SJSA1 (cell line): ENCODE data around the gene TNS1. TPM values are rescaled to one million over a fixed set of nuclear protein-coding genes. Genes with fewer than 3 reads are reported as not detected.

ENCODE experiments used
- DNase-seq, 2 experiments: peaks; one replicate each; pipeline ENCODE4 v3.0.0-alpha.2; 2015 to 2020; ENCODE audit warnings: low spot score in 2 of 2, low read depth in 1 of 2
- H3K27ac ChIP-seq: fragments of 250-450 bp; sonication (Bioruptor Pico); 2 replicates; pipeline ENCODE4 v1.5.1; 2020; ENCODE audit warnings: mild to moderate bottlenecking, moderate library complexity
- H3K27me3 ChIP-seq: fragments of 250-450 bp; sonication (Bioruptor Pico); replicated peaks from 2 replicates; pipeline ENCODE4 v1.5.1; 2020; ENCODE audit warnings: mild to moderate bottlenecking, moderate library complexity
- H3K36me3 ChIP-seq: fragments of 250-450 bp; sonication (Bioruptor Pico); 2 replicates; pipeline ENCODE4 v1.5.1; 2020; ENCODE audit warnings: mild to moderate bottlenecking
- H3K4me1 ChIP-seq: fragments of 250-450 bp; sonication (Bioruptor Pico); replicated peaks from 2 replicates; pipeline ENCODE4 v1.6.1; 2021; ENCODE audit warnings: mild to moderate bottlenecking
- H3K4me3 ChIP-seq: fragments of 250-450 bp; sonication (Bioruptor Pico); 2 replicates; pipeline ENCODE4 v1.5.1; 2020; ENCODE audit warnings: mild to moderate bottlenecking
- H3K9me3 ChIP-seq: fragments of 250-450 bp; sonication (Bioruptor Pico); replicated peaks from 2 replicates; pipeline ENCODE4 v1.5.1; 2020; ENCODE audit warnings: mild to moderate bottlenecking
- total RNA-seq: library from RNA; depleted of rRNA; stranded (reverse); fragments of >200 nt; shearing (Covaris generic); gene quantifications from 2 replicates; pipeline ENCODE4 v1.2.3, GENCODE V29; 2014

TNS1 gene
- total RNA-seq, 1 experiment from 2014 or later: 9.8 TPM

DNA sequence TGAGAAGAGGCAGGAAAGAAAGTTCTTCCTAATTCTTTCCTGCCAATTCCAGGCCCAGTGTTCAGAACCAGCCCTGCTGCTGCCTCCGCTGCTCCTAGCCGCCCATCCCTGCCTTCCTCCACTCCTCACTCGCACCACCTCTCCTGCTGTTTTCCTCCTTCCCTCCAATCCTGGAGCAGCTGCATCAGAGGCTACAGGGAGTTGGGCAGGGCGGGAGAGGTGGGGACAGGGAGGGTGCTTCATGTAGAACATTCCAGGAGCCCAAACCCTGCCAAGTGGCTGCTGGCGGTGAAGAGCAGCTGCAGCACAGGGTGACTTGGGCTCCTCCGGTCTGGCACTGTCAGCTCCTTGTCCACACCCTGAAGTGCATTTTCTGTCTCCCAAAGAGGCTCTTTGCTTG lies 176.3 kb downstream of the TNS1 start:
- no peaks in the 10 kb centered on the region for H3K27me3 ChIP-seq
- DNase-seq: no peak
- peaks cover 3% of the 10 kb centered on the region; the same call in 1 of the 2 replicates for H3K36me3 ChIP-seq
- no peaks in the 10 kb centered on the region for H3K9me3 ChIP-seq
- no peak overlapping the region for H3K4me3 ChIP-seq
- H3K27ac ChIP-seq: no peak overlapping the region
- H3K4me1 ChIP-seq: no peaks in the 10 kb centered on the region

DNA sequence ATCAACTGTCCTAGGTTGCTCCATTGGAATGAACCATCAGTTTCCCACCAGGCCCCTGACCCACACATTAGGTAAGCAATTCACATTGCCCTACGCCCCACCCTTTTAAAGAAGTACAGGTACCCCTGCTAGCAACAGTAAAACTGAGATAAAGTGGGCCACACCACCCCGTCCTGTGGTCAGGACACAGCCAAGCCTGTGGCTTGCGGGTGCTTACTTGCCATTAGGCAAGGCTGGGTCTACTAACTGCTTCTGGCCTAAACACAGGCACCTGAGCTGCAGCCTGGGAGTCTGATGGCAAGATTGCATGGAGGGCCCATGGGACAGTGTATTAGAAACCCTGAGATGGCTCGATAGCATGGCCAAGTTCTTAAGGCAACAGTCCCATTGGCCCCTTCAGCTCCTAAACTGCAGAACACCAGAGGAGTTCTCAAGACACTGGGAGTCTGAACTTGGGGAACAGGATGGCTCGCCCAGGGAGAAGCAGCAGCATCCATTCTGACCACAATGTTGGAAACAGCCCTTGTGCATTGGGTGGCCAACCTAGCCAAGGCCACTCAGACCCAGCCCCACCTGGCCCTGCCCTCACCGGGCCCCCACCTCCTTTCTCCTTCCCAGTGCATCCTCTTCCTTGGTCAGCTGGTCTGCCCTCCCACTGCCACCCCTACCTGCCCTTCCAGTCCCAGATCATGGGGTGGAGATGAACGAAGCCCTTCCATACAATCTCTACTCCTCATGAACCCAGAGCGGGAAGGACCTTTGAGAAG lies 177.1 kb downstream of the TNS1 start:
- Histone ChIP-seq H3K27ac (no peak overlapping the region), H3K9me3 (no peaks in the 10 kb centered on the region), H3K4me3 (no peak overlapping the region), H3K27me3 (no peaks in the 10 kb centered on the region), H3K36me3 (no peaks in the 10 kb centered on the region; the same call in 1 of the 2 replicates), H3K4me1 (no peaks in the 10 kb centered on the region)
- no peak for DNase-seq

DNA sequence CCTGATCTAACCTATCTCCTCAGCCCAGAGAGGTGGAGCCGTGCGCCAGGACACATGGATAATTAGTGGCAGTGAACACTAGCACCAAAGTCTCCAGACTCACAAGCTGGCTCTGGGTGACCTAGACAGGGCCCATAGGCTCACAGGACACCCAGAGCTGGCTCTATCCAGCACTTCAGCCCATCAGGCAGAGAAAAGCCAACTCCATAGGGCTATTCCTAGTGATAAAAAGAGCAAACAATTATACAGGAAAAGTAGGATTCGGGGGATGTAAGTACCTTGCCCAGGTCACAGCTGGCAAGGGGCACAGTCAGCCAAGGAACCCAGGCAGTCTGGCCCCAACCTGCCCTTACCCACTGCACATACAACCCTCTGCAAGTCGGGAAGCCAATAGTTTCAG lies 178.6 kb downstream of the TNS1 start:
- Histone ChIP-seq H3K36me3 (no peaks in the 10 kb centered on the region), H3K4me1 (no peaks in the 10 kb centered on the region), H3K4me3 (no peak overlapping the region), H3K27ac (no peak overlapping the region), H3K9me3 (no peaks in the 10 kb centered on the region; the same call in 1 of the 2 replicates), H3K27me3 (no peaks in the 10 kb centered on the region)
- DNase-seq: no peak

DNA sequence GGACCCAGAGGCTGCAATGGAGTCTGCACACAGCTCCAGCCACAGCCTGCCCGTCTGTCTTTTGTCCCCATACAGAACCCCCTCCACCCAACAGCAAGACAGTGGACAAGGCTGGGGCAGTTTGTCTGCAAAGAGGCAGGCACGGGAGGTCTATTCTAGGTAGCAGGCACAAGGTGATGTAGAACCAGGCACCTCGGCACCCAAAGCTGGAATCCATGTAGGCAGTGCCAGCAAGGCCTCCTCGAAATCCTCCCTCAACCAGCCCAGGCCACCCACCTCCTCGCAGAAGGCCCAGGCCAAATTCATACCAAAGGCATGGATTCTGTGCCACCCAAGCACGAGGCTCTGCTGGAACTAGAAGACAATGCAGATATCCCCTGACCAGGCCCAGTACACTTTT lies 179.2 kb downstream of the TNS1 start:
- Histone ChIP-seq H3K4me1 (no peaks in the 10 kb centered on the region), H3K9me3 (no peaks in the 10 kb centered on the region; the same call in 1 of the 2 replicates), H3K36me3 (peaks cover 3% of the 10 kb centered on the region; the same call in 1 of the 2 replicates), H3K27ac (no peak overlapping the region), H3K27me3 (no peaks in the 10 kb centered on the region), H3K4me3 (no peak overlapping the region)
- DNase-seq: no peak

DNA sequence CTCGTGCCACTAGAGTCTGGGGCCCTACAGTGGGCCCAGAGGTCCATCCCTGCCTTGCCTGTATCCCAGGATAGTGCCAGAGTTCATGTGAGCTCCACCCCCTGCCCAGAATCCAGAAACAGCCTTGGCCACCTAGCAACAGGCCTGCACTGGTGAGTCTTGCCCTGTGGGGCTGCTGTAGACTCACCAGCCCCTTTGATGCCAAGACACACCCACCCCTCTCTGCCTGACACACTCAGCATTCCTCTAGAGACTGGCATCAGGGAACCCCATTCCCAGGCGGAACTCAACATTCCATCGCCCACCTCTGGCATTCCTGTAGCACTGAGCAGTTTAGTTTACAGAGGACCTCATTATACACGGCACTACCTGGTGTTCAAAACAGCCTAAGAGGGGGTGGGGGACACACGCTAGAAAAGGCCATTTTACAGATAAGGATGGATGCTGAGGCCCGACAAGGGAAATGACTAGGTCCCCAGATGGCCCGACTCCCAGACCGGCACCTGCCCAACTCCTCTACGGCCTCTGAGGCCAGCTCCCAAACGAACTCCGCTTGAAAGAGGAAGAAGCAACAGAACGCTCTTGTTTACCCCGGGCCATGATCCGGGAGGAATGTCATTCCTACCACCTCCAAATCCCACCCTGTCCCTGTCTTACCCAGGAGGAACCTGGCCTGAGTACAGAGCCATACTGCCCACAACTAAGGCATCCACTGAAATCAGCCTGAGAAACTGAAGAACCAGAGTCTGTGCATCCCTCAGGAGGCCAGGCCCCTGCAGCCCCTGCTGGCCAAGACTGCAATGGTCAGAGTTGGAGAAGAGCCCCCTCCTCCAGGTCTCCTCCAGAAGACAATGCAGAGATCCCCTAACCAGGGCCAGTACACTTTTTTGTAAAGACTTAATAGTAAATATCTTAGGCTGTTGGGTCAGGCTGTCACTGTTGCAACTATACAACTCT lies 180.2 kb downstream of the TNS1 start:
- Histone ChIP-seq H3K9me3 (no peaks in the 10 kb centered on the region; the same call in 1 of the 2 replicates), H3K36me3 (peaks cover 11% of the 10 kb centered on the region), H3K27ac (no peak overlapping the region), H3K27me3 (no peaks in the 10 kb centered on the region), H3K4me1 (no peaks in the 10 kb centered on the region), H3K4me3 (no peak overlapping the region)
- DNase-seq: no peak

DNA sequence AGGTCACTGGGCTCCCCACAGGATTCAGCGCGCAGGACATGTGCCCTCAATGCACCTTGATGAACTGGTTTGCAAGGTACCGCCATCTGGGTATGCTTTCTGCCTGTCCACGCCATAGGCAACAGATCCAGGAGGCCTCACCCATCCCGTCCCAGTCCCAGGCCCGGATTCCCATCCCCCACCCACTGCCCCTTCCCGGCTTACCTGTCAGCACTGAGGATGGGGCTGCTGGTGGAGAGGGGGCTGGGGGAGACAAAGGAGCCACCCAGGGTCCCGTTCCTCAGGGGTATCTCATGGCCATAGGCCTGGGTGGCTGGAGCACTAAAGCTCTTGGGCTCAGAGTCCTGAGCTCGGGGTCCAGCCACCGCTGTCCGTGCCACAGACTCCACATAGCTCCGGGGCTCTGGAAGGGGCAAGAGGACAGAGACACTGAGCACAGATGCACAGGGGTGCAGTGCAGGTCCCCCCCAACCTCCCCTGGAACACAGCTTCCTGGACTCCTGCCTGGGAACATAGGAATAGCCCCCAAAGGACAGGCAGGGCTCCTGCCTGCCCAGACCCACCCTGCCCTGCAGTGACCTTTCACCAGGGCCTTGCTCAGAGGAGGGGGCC lies 181.2 kb downstream of the TNS1 start:
- no peak overlapping the region for H3K4me3 ChIP-seq
- H3K27me3 ChIP-seq: no peaks in the 10 kb centered on the region
- no peaks in the 10 kb centered on the region; the same call in 1 of the 2 replicates for H3K9me3 ChIP-seq
- peaks cover 14% of the 10 kb centered on the region for H3K36me3 ChIP-seq
- no peak for DNase-seq
- no peaks in the 10 kb centered on the region for H3K4me1 ChIP-seq
- no peak overlapping the region for H3K27ac ChIP-seq

DNA sequence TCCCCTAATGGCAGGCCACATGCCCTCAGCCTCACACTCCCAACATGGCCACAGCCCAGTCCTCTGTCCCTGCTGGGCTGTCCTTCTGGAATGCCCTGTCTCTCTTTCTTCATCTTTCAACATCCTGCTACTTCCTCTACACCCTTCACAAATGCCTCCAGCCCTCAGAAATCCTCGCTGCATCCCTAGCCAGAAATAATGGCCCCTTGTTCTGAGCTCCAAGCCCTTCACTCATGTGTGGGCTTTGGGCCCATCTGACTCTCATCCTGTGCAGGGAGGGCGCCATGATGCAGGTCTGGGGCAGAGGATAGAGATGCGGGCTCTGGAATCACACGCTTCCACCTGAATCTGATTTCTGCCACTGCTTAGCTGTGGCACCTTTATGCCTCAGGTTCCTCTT lies 181.9 kb downstream of the TNS1 start:
- Histone ChIP-seq H3K9me3 (no peaks in the 10 kb centered on the region; the same call in 1 of the 2 replicates), H3K4me1 (no peaks in the 10 kb centered on the region), H3K36me3 (peaks cover 19% of the 10 kb centered on the region), H3K27me3 (no peaks in the 10 kb centered on the region), H3K27ac (no peak overlapping the region), H3K4me3 (no peak overlapping the region)
- no peak for DNase-seq

DNA sequence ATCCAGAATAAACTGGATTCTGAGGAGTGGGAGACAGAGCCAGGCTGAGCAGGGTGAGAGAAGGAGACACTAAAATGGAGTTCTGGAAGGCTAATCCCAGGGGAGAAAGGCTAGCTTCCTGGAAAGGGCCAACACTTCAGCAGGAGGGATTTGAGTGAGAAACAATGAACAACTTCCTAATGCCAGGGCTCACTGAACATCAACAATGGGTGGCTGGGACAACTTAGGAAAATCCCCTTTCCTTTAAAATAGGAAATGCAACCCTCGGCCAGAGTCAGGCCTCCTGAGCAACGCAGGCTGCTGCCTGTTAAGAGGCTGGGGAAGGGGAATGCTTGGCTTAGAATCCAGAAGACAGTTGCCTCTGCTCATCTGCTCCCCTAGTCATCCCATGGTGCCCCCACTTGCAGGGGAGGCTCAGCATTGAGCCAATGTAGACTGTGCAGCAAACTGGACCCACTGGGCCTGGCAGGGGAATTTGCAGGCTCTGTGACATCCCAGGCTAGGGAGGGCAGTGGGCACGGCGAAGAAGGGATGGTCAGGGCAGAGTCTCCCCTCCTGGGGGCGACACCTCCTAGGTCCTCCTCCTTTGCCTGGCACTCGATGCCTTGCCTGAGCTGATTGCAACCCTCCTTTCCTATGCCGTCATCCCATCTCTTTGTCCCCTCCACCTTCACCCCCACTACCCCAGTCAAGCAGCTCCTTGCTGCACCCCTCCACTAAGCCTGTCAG lies 182.5 kb downstream of the TNS1 start:
- no peak overlapping the region for H3K4me3 ChIP-seq
- no peak overlapping the region for H3K27ac ChIP-seq
- H3K4me1 ChIP-seq: no peaks in the 10 kb centered on the region
- DNase-seq: no peak
- no peaks in the 10 kb centered on the region for H3K27me3 ChIP-seq
- no peaks in the 10 kb centered on the region; the same call in 1 of the 2 replicates for H3K9me3 ChIP-seq
- H3K36me3 ChIP-seq: peaks cover 20% of the 10 kb centered on the region

DNA sequence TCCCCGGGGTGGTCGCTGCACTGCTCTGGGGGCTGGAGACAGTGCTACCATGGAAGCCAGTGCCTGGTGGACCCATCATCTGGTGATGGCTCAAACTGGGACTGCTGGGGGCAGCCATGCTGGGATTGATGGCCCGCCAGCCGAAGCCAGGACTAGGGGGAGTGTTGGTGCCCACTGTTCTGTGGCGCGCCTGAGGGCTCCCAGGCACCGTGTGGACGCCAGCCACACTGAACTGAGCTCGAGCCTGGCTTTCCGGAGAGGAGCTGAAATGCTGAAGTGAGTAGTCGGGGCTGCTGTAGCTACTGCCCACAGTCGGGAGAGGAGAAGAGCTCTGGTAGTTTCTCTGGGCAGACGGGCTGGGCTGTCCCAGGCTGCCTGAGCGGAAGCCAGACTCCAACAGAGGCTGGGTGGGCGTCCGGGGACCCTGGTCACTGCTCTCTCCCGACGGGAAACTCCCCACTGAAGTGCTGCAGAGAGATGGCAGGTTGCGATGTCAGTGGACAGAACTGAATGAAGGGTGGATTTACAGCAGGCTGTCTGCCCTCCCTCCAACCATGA lies 184.4 kb downstream of the TNS1 start:
- no peak for DNase-seq
- Histone ChIP-seq H3K27ac (no peak overlapping the region), H3K4me3 (no peak overlapping the region), H3K9me3 (no peaks in the 10 kb centered on the region; the same call in 1 of the 2 replicates), H3K36me3 (peaks cover 20% of the 10 kb centered on the region), H3K4me1 (no peaks in the 10 kb centered on the region), H3K27me3 (no peaks in the 10 kb centered on the region)

DNA sequence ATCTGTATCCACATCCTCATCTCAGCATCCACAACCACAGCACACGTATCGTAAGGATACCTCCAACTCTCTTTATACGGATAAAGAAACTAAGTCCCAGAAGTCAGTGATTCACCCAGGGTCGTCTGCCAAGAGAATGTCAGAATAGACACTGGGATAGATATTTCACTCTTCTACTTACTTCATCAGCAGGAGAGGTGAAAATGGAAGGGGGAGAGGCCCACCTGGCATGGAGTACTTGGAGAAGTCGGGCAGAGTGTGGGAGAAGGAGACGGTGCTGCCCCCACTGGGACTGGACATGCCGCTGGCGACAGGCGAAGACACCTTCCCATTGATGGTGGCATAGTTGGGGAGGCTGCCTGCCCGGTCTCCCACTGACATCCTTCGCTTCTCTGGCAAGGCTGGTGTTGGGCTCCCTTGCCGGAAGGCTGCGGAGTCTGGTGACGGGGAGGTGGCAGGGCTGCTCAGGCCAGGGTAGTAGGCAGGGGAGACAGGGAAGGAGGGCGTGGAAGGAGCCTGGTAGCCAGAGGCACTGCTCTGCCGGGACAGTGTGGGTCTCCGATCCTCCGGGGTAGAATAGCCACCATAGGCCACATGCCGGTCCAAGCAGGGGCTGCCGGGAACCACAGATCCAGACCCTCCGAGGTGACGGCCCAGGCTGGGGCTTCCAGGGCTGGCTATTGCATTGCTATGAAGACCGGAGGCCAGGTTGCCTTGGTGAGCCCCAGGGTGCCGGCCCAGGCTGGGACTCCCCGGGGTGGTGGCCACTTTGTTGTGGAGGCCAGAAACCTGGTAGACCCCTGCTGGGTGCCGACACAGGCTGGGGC lies 185.1 kb downstream of the TNS1 start:
- no peaks in the 10 kb centered on the region for H3K27me3 ChIP-seq
- peaks cover 20% of the 10 kb centered on the region for H3K36me3 ChIP-seq
- no peaks in the 10 kb centered on the region; the same call in 1 of the 2 replicates for H3K9me3 ChIP-seq
- no peak overlapping the region for H3K4me3 ChIP-seq
- DNase-seq: no peak
- no peak overlapping the region for H3K27ac ChIP-seq
- H3K4me1 ChIP-seq: no peaks in the 10 kb centered on the region

DNA sequence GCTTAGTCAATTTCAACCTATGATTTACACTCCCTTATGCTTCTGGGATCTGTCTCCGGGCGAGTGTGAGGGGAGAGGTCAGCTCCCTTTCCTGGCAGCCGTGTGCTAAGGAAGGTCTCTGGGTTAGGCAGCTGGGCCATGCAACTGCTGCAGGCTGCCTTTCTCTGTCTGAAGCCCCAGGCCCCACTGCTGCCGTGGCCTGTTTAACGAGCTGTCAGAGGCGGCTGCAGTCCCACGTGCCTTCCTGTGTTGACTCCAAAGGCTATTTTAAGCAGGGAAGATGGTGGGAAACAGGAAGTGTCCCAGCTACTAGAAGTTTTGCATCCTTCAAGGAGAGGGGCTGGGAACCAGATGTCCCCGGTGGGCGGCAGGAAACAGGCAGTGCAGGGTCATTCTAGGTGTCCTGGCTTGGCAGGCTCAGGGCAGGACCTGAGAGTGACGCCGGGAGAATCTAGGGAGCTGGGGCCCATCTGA lies 186.4 kb downstream of the TNS1 start:
- H3K27ac ChIP-seq: no peak overlapping the region
- H3K4me3 ChIP-seq: no peak overlapping the region
- DNase-seq: no peak
- H3K27me3 ChIP-seq: no peaks in the 10 kb centered on the region
- no peaks in the 10 kb centered on the region for H3K4me1 ChIP-seq
- H3K9me3 ChIP-seq: no peaks in the 10 kb centered on the region; the same call in 1 of the 2 replicates
- peaks cover 29% of the 10 kb centered on the region for H3K36me3 ChIP-seq

DNA sequence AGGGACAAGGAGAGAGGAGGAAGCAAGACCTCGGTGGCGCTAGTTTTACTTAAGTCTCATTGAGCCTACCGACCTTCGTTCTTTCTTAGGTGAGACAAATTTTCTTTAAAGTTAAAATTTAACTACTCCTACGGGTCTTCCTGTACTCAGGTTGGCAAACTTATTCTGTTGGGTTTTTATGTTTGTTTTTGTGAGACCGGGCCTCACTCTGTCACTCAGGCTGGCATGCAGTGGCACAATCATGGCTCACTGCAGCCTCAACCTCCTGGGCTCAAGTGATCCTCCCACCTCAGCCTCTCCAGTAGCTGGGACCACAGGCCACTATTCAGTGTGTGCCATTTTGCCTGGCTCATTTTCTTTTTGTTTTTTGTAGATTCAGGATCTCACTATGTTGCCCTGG lies 189.0 kb downstream of the TNS1 start:
- Histone ChIP-seq H3K9me3 (no peaks in the 10 kb centered on the region), H3K4me3 (no peak overlapping the region), H3K27me3 (no peaks in the 10 kb centered on the region), H3K36me3 (peaks cover 36% of the 10 kb centered on the region), H3K27ac (no peak overlapping the region), H3K4me1 (no peaks in the 10 kb centered on the region)
- no peak for DNase-seq
